Smooth muscle cell (in vitro differentiated cells): ENCODE results near the gene HOXC13. TPM values are rescaled to one million over a fixed set of nuclear protein-coding genes. Genes with fewer than 3 reads are reported as not detected.

Experiments used
- DNase-seq: peaks from one replicate; lab custom pipeline; 2025; ENCODE audit not compliant: unreplicated experiment; lab: John Stamatoyannopoulos, UW
- H2AFZ ChIP-seq: fragments of 200-600 bp; sonication (generic); 2 replicates; pipeline ENCODE4 v1.6.0; 2016; ENCODE audit warnings: antibody characterized with exemption, low read depth, mild to moderate bottlenecking
- H3F3A ChIP-seq: fragments of 200-600 bp; sonication (generic); 2 replicates; pipeline ENCODE4 v1.6.0; 2017; ENCODE audit warnings: antibody characterized with exemption, low read depth
- H3K27ac ChIP-seq: fragments of 200-600 bp; sonication (generic); 2 replicates; pipeline ENCODE4 v1.5.1; 2016; ENCODE audit warnings: low read depth, mild to moderate bottlenecking
- H3K27me3 ChIP-seq: fragments of 200-600 bp; sonication (generic); 2 replicates; pipeline ENCODE4 v1.6.1; 2016; ENCODE audit warnings: low read depth, mild to moderate bottlenecking
- H3K36me3 ChIP-seq: fragments of 200-600 bp; sonication (generic); 2 replicates; pipeline ENCODE4 v1.5.1; 2016; ENCODE audit warnings: low read depth
- H3K4me1 ChIP-seq: fragments of 200-600 bp; sonication (generic); 2 replicates; pipeline ENCODE4 v1.5.1; 2016; ENCODE audit warnings: low read depth
- H3K4me2 ChIP-seq: fragments of 200-600 bp; sonication (generic); 2 replicates; pipeline ENCODE4 v1.6.0; 2016; ENCODE audit warnings: mild to moderate bottlenecking
- H3K4me3 ChIP-seq: fragments of 200-600 bp; sonication (generic); 2 replicates; pipeline ENCODE4 v1.5.1; 2016; ENCODE audit warnings: mild to moderate bottlenecking
- H3K79me2 ChIP-seq: fragments of 200-600 bp; sonication (generic); 2 replicates; pipeline ENCODE4 v1.6.0; 2016; ENCODE audit warnings: low read depth, mild to moderate bottlenecking
- H3K9ac ChIP-seq: fragments of 200-600 bp; sonication (generic); 2 replicates; pipeline ENCODE4 v1.6.0; 2016; ENCODE audit warnings: low read depth
- H3K9me3 ChIP-seq: fragments of 200-600 bp; sonication (generic); replicated peaks from 2 replicates; pipeline ENCODE4 v1.5.1; 2016; ENCODE audit warnings: low read depth
- H4K20me1 ChIP-seq: fragments of 200-600 bp; sonication (generic); 2 replicates; pipeline ENCODE4 v1.6.0; 2016; ENCODE audit warnings: low read depth
- WGBS: methylation state at CpG from one replicate; pipeline ENCODE4 v1.1.7; 2016; ENCODE audit warnings: low lambda C conversion rate; 5-methylcytosine and 5-hydroxymethylcytosine counted together
- polyA plus RNA-seq: library from polyadenylated mRNA; unstranded; fragments of >200 nt; fragmentation: Nextera tagmentation; extraction: Ambion mirVana; gene quantifications from 2 replicates; pipeline ENCODE4 v1.2.1, GENCODE V29; 2016
- total RNA-seq: library from RNA; depleted of rRNA; stranded (reverse); fragments of >200 nt; gene quantifications from 2 replicates; pipeline ENCODE4 v1.2.3, GENCODE V29; 2014
- TF ChIP-seq, protein P1 (sequence below): fragments of 200-600 bp; sonication (generic); IDR thresholded peaks from 2 replicates; pipeline ENCODE4 v1.5.1; 2017; ENCODE audit warnings: borderline replicate concordance, mild to moderate bottlenecking, antibody characterized with exemption; ENCODE audit not compliant: insufficient read depth, poor library complexity, severe bottlenecking

HOXC13 gene
- total and polyA plus RNA-seq, 2 experiments from 2014 or later, result 2.2 to 3.6 TPM

DNA sequence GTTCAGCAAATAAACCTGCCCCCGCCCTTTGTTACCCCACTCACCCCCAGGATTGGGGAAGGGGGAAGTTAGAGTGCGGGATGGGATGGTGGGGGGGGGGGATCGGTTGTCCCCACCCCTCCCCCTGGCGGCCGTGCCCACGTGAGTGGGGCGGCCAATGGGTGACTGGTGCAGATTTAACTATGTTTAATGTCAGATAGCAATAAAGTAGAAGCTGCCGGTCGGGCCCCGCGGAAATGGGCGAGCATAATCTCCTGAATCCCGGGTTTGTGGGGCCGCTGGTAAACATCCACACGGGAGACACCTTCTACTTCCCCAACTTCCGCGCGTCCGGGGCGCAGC is 16.0 kb downstream of the HOXC13 start, which contains the start of gene HOXC12:
Gene HOXC12, plus strand, starts transcription at position 210 of the 342 bp plus-strand sequence. Its CDS starts 27 bp downstream, at position 237.
- no peaks in the 10 kb centered on the region for H3K9me3 ChIP-seq
- no peak within 1 kb of the TSS for H3K4me3 ChIP-seq
- H3K27ac ChIP-seq, result no peak within 1 kb of the TSS
- no peaks in the 10 kb centered on the region for H3K4me1 ChIP-seq
- no peaks in the 10 kb centered on the region for H4K20me1 ChIP-seq
- no peaks in the 10 kb centered on the region for H3K79me2 ChIP-seq
- DNase-seq, result no peak
- TF ChIP-seq, protein P1, sequence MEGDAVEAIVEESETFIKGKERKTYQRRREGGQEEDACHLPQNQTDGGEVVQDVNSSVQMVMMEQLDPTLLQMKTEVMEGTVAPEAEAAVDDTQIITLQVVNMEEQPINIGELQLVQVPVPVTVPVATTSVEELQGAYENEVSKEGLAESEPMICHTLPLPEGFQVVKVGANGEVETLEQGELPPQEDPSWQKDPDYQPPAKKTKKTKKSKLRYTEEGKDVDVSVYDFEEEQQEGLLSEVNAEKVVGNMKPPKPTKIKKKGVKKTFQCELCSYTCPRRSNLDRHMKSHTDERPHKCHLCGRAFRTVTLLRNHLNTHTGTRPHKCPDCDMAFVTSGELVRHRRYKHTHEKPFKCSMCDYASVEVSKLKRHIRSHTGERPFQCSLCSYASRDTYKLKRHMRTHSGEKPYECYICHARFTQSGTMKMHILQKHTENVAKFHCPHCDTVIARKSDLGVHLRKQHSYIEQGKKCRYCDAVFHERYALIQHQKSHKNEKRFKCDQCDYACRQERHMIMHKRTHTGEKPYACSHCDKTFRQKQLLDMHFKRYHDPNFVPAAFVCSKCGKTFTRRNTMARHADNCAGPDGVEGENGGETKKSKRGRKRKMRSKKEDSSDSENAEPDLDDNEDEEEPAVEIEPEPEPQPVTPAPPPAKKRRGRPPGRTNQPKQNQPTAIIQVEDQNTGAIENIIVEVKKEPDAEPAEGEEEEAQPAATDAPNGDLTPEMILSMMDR, result no peak
- no peak within 1 kb of the TSS for H2AFZ ChIP-seq
- no peak within 1 kb of the TSS for H3K9ac ChIP-seq
- WGBS, result 10% methylated on average over 18 of the region's 20 CpGs
- H3F3A ChIP-seq, result peaks cover 4% of the 10 kb centered on the region
- H3K36me3 ChIP-seq, result no peaks in the 10 kb centered on the region
- peaks cover 100% of the 10 kb centered on the region for H3K27me3 ChIP-seq
- no peak within 1 kb of the TSS for H3K4me2 ChIP-seq

- Histone ChIP-seq H3K79me2 (no peaks in the 10 kb centered on the region), H3K27me3 (peaks cover 100% of the 10 kb centered on the region), H3F3A (peaks cover 4% of the 10 kb centered on the region), H2AFZ (no peak overlapping the region), H3K4me1 (no peaks in the 10 kb centered on the region), H3K4me2 (no peak overlapping the region), H4K20me1 (no peaks in the 10 kb centered on the region), H3K36me3 (no peaks in the 10 kb centered on the region), H3K27ac (no peak overlapping the region), H3K9me3 (no peaks in the 10 kb centered on the region), H3K9ac (no peak overlapping the region), H3K4me3 (no peak overlapping the region)
- WGBS, result 5% methylated on average over 85 of the region's 86 CpGs
- no peak for DNase-seq
- TF ChIP-seq, protein P1, result no peak
Measured at GRCh38 chr12:53955036-53955775, 16.6 kb downstream of the HOXC13 start.

GRCh38 chr12:53955776-53956250 is 17.2 kb downstream of the HOXC13 start:
- Histone ChIP-seq H3K79me2 (no peaks in the 10 kb centered on the region), H3K27ac (no peak overlapping the region), H4K20me1 (no peaks in the 10 kb centered on the region), H3K4me2 (no peak overlapping the region), H3K9ac (no peak overlapping the region), H3K9me3 (no peaks in the 10 kb centered on the region), H2AFZ (no peak overlapping the region), H3K36me3 (no peaks in the 10 kb centered on the region), H3K27me3 (peaks cover 100% of the 10 kb centered on the region), H3K4me1 (no peaks in the 10 kb centered on the region), H3K4me3 (no peak overlapping the region), H3F3A (peaks cover 4% of the 10 kb centered on the region)
- DNase-seq, result no peak
- 15% methylated on average over 10 of the region's 10 CpGs for WGBS
- TF ChIP-seq, protein P1, result no peak
